PC-3 (cell line): ENCODE measurements around the gene PATL1.

Experiments
- CTCF ChIP-seq: fragments of 300-600 bp; sonication (generic); conservative IDR thresholded peaks from 2 replicates; pipeline ENCODE4 v1.5.1; 2017; ENCODE audit warnings: antibody characterized with exemption, low read depth, mild to moderate bottlenecking, low read length
- EZH2 ChIP-seq: fragments of 300-600 bp; sonication (generic); IDR thresholded peaks from one replicate; pipeline ENCODE4 v1.6.1; 2017; ENCODE audit warnings: antibody characterized with exemption, mild to moderate bottlenecking, low read length; ENCODE audit not compliant: unreplicated experiment
- EZH2phosphoT487 ChIP-seq: fragments of 300-600 bp; sonication (generic); IDR thresholded peaks from 2 replicates; pipeline ENCODE4 v1.6.1; 2018; ENCODE audit warnings: mild to moderate bottlenecking, antibody characterized with exemption, low read length, borderline replicate concordance

- TF ChIP-seq CTCF (no peak), EZH2 (no peak), EZH2phosphoT487 (no peak)
These were observed 24.3 kb downstream of the PATL1 start for GRCh38 chr11:59644528-59644927.
